Natural killer cell treated with Interleukin-12 subunit alpha and Interleukin-12 subunit beta and Interleukin-15 and Interleukin-18, amount 100 ng/mL, for 72 hours (primary cell): ENCODE data around the gene SLC22A15. TPM values are rescaled to one million over a fixed set of nuclear protein-coding genes. Genes with fewer than 3 reads are reported as not detected.
A peak's percentile ranks its signal among the peaks of the same experiment; 100 is the strongest.

Experiments
- ATAC-seq, 2 donors: fragments of 150-1000 bp; cut with Tn5 transposase in 1 of 2; sonication (Bioruptor Pico), chemical (Tn5 transposase) in 1 of 2; 2 replicates each; pipeline ENCODE4 v1.10.0; 2021
- DNase-seq: peaks from one replicate; pipeline ENCODE4 v3.0.0; 2022; ENCODE audit warnings: low spot score
- H3K27ac Mint-ChIP-seq, 2 donors: 1 replicate in 1 of 2; 2 replicates in 1 of 2; pipeline ENCODE4 v1.8.0; 2022; ENCODE audit warnings: mixed read lengths in 2 of 2, mild to moderate bottlenecking in 1 of 2, moderate library complexity in 1 of 2
- H3K27me3 Mint-ChIP-seq, 2 donors: 1 replicate in 1 of 2; 2 replicates in 1 of 2; pipeline ENCODE4 v1.8.0; 2022; ENCODE audit warnings: mixed read lengths in 2 of 2
- H3K36me3 Mint-ChIP-seq: one replicate; pipeline ENCODE4 v1.8.0; 2022; ENCODE audit warnings: mixed read lengths
- H3K4me1 Mint-ChIP-seq, 2 donors: 1 replicate in 1 of 2; 2 replicates in 1 of 2; pipeline ENCODE4 v1.8.0; 2022; ENCODE audit warnings: low read depth in 2 of 2, mixed read lengths in 2 of 2, mild to moderate bottlenecking in 1 of 2
- H3K4me3 Mint-ChIP-seq: one replicate; pipeline ENCODE4 v1.8.0; 2022; ENCODE audit warnings: mixed read lengths
- H3K9me3 Mint-ChIP-seq: 2 replicates; pipeline ENCODE4 v1.8.0; 2022; ENCODE audit warnings: mixed read lengths
- total RNA-seq, 2 donors: library from RNA; stranded (reverse); gene quantifications; one replicate each; pipeline ENCODE4 v1.2.3, GENCODE V29; 2022

Gene SLC22A15
- total RNA-seq, 2 donors from 2014 or later = 5.0 to 5.6 TPM

- Mint-ChIP-seq H3K27me3 (peaks cover 26 to 39% of the 10 kb centered on the region in 2 donors), H3K4me3 (no peak within 1 kb of the TSS), H3K27ac (no peak within 1 kb of the TSS), H3K36me3 (no peaks in the 10 kb centered on the region), H3K9me3 (no peaks in the 10 kb centered on the region), H3K4me1 (no peaks in the 10 kb centered on the region)
- ATAC-seq (no peak), DNase-seq (no peak)
Observed at GRCh38 chr1:116110567-116111523, 134.5 kb downstream of the SLC22A15 start, which contains the start of gene MAB21L3. MAB21L3 (plus strand) TSS chr1:116111399; CDS start chr1:116112616, 1,217 bp downstream.

GRCh38 chr1:116111524-116112021 is 135.3 kb downstream of the SLC22A15 start:
- Mint-ChIP-seq H3K27ac (no peak overlapping the region), H3K4me1 (peaks cover 0 to 4% of the 10 kb centered on the region in 2 donors), H3K9me3 (no peaks in the 10 kb centered on the region), H3K27me3 (peaks cover 26 to 39% of the 10 kb centered on the region in 2 donors), H3K4me3 (no peak overlapping the region), H3K36me3 (no peaks in the 10 kb centered on the region)
- ATAC-seq (no peak), DNase-seq (no peak)

- peaks cover 0 to 4% of the 10 kb centered on the region in 2 donors for H3K4me1 Mint-ChIP-seq
- ATAC-seq (no peak), DNase-seq (no peak)
- H3K36me3 Mint-ChIP-seq = no peaks in the 10 kb centered on the region
- H3K27me3 Mint-ChIP-seq = peaks cover 26 to 37% of the 10 kb centered on the region in 2 donors
- H3K4me3 Mint-ChIP-seq = no peak overlapping the region
- no peaks in the 10 kb centered on the region for H3K9me3 Mint-ChIP-seq
- no peak overlapping the region for H3K27ac Mint-ChIP-seq
Observed at GRCh38 chr1:116112388-116113140, 136.3 kb downstream of the SLC22A15 start.

GRCh38 chr1:116113615-116114014 is 137.3 kb downstream of the SLC22A15 start:
- H3K27ac Mint-ChIP-seq = no peak overlapping the region

GRCh38 chr1:116115476-116116439 is 139.4 kb downstream of the SLC22A15 start:
- Mint-ChIP-seq H3K27ac (no peak overlapping the region), H3K27me3 (peaks cover 19 to 33% of the 10 kb centered on the region in 2 donors), H3K4me1 (peaks cover 5 to 7% of the 10 kb centered on the region in 2 donors), H3K36me3 (no peaks in the 10 kb centered on the region), H3K9me3 (no peaks in the 10 kb centered on the region), H3K4me3 (no peak overlapping the region)
- DNase-seq (no peak), ATAC-seq (peak in 1 of 2 donors; percentile 60)

More at GRCh38 chr1:116113615-116114014, 137.3 kb downstream of the SLC22A15 start:
- Mint-ChIP-seq H3K4me3 (no peak overlapping the region), H3K4me1 (peaks cover 0 to 4% of the 10 kb centered on the region in 2 donors), H3K27me3 (peaks cover 23 to 33% of the 10 kb centered on the region in 2 donors), H3K9me3 (no peaks in the 10 kb centered on the region), H3K36me3 (no peaks in the 10 kb centered on the region)
- ATAC-seq (no peak), DNase-seq (no peak)

GRCh38 chr1:116118471-116118870 is 142.2 kb downstream of the SLC22A15 start:
- Mint-ChIP-seq H3K4me1 (peaks cover 5 to 7% of the 10 kb centered on the region in 2 donors), H3K27me3 (peaks cover 12 to 23% of the 10 kb centered on the region in 2 donors), H3K27ac (no peak overlapping the region), H3K9me3 (no peaks in the 10 kb centered on the region), H3K36me3 (no peaks in the 10 kb centered on the region), H3K4me3 (no peak overlapping the region)
- no peak for ATAC-seq
- no peak for DNase-seq

Other genes starting within 250 kb of the SLC22A15 start
- not detected for gene CASQ2, start 207.8 kb upstream of the SLC22A15 start, total RNA-seq
- gene NHLH2, start 135.4 kb upstream of the SLC22A15 start, total RNA-seq = not detected
- gene MAB21L3, start 134.9 kb downstream of the SLC22A15 start, total RNA-seq = not detected